ENCODE measurements around the gene MCCC2.
"Not testable (repeated sequence)": the region's sequence is repeated elsewhere in the genome, so short reads cannot be mapped to it uniquely, and the experiment has no call there.

MCCC2 gene

GRCh38 chr5:71586941-71587765, at the start of gene MCCC2:
Gene MCCC2, plus strand, starts transcription at chr5:71587340. Its CDS starts 86 bp downstream, at chr5:71587426.
- ChIA-PET CTCF (interaction anchor here (0.6 to 4.1 kb wide), 3 partner anchors 14 to 120 kb away, joined by 3 to 18 read pairs (median 4); no protein-coding TSS in a partner anchor), POLR2A (ENCODE audit: low non-redundant PET) (interaction anchor here (0.8 to 2.0 kb wide), 2 partner anchors 14 to 112 kb away, joined by 3 to 9 read pairs; no protein-coding TSS in a partner anchor)
- TF ChIP-seq CTCF (conservative IDR thresholded peaks at IDR 0.05; ENCODE audit: low read depth) = no peak
- DNase-seq (ENCODE audit: low spot score) = peak; percentile 97
- H3K27ac ChIP-seq = peak within 1 kb of the TSS; percentile 85

GRCh38 chr5:71537687-71538086, 49.5 kb upstream of the MCCC2 start:
- POLR2A ChIA-PET (ENCODE audit: low non-redundant PET) = no interaction called here
- TF ChIP-seq CTCF (conservative IDR thresholded peaks at IDR 0.05; ENCODE audit: low read depth) = no peak
- no peak overlapping the region for H3K27ac ChIP-seq
- CTCF ChIA-PET = interaction anchor here (0.8 kb wide), 1 partner anchor 12 kb away, joined by 4 read pairs; no protein-coding TSS in a partner anchor
- DNase-seq (ENCODE audit: low spot score) = no peak

- H3K27ac ChIP-seq; POLR2A ChIA-PET (ENCODE audit: low non-redundant PET); CTCF ChIA-PET; DNase-seq (ENCODE audit: low spot score): not testable (repeated sequence)
Observed at GRCh38 chr5:71550885-71551284, 36.3 kb upstream of the MCCC2 start.

- H3K27ac ChIP-seq; POLR2A ChIA-PET (ENCODE audit: low non-redundant PET); CTCF ChIA-PET; DNase-seq (ENCODE audit: low spot score): not testable (repeated sequence)
Observed at GRCh38 chr5:71551582-71551981, 35.6 kb upstream of the MCCC2 start.

GRCh38 chr5:71552026-71552749, 35.0 kb upstream of the MCCC2 start:
- DNase-seq (ENCODE audit: low spot score); CTCF ChIA-PET; H3K27ac ChIP-seq; POLR2A ChIA-PET (ENCODE audit: low non-redundant PET): not testable (repeated sequence)

GRCh38 chr5:71563161-71563560, 24.0 kb upstream of the MCCC2 start:
- ChIA-PET CTCF (no interaction called here), POLR2A (ENCODE audit: low non-redundant PET) (no interaction called here)
- TF ChIP-seq CTCF (conservative IDR thresholded peaks at IDR 0.05; ENCODE audit: low read depth) = no peak

GRCh38 chr5:71564895-71565294, 22.2 kb upstream of the MCCC2 start:
- no peak for TF ChIP-seq CTCF (conservative IDR thresholded peaks at IDR 0.05; ENCODE audit: low read depth)
- ChIA-PET CTCF (no interaction called here), POLR2A (ENCODE audit: low non-redundant PET) (no interaction called here)
- no peak overlapping the region for H3K27ac ChIP-seq
- DNase-seq (ENCODE audit: low spot score) = no peak

More at GRCh38 chr5:71563161-71563560, 24.0 kb upstream of the MCCC2 start:
- H3K27ac ChIP-seq = no peak overlapping the region
- no peak for DNase-seq (ENCODE audit: low spot score)
